DND-41 (cell line): ENCODE results near the gene LHFPL4.
"Not testable (repeated sequence)": the region's sequence is repeated elsewhere in the genome, so short reads cannot be mapped to it uniquely, and the experiment has no call there.

Experiments used
- EZH2 ChIP-seq: IDR thresholded peaks from 3 replicates; pipeline ENCODE4 v1.6.1; 2012; ENCODE audit warnings: borderline replicate concordance, low read depth, mild to moderate bottlenecking, moderate library complexity, low read length, inconsistent platforms; ENCODE audit not compliant: severe bottlenecking
- TF ChIP-seq, protein P1 (sequence below): IDR thresholded peaks from 2 replicates; pipeline ENCODE4 v1.5.1; 2012; ENCODE audit warnings: borderline replicate concordance, low read length, moderate library complexity, mild to moderate bottlenecking; ENCODE audit not compliant: poor library complexity, severe bottlenecking; ENCODE audit errors: extremely low read depth

GRCh38 chr3:9601006-9601581 is 47.5 kb upstream of the LHFPL4 start:
- TF ChIP-seq, protein P1, sequence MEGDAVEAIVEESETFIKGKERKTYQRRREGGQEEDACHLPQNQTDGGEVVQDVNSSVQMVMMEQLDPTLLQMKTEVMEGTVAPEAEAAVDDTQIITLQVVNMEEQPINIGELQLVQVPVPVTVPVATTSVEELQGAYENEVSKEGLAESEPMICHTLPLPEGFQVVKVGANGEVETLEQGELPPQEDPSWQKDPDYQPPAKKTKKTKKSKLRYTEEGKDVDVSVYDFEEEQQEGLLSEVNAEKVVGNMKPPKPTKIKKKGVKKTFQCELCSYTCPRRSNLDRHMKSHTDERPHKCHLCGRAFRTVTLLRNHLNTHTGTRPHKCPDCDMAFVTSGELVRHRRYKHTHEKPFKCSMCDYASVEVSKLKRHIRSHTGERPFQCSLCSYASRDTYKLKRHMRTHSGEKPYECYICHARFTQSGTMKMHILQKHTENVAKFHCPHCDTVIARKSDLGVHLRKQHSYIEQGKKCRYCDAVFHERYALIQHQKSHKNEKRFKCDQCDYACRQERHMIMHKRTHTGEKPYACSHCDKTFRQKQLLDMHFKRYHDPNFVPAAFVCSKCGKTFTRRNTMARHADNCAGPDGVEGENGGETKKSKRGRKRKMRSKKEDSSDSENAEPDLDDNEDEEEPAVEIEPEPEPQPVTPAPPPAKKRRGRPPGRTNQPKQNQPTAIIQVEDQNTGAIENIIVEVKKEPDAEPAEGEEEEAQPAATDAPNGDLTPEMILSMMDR, result not testable (repeated sequence)
- not testable (repeated sequence) for TF ChIP-seq EZH2
